Liver (tissue), 3 donors: ENCODE measurements around the gene SYT13.

ENCODE experiments used
- HNF4A ChIP-seq, 2 donors: conservative IDR thresholded peaks; 2 replicates each; pipeline ENCODE4 v1.6.1; 2016; ENCODE audit warnings: antibody characterized with exemption in 2 of 2, mild to moderate bottlenecking in 2 of 2
- RXRA ChIP-seq, 2 donors: IDR thresholded peaks; 2 replicates each; pipeline ENCODE4 v1.6.1; 2017 to 2018; ENCODE audit warnings: antibody characterized with exemption in 2 of 2, mild to moderate bottlenecking in 1 of 2
- TAF1 ChIP-seq: conservative IDR thresholded peaks from 2 replicates; pipeline ENCODE4 v1.6.1; 2016; ENCODE audit warnings: antibody characterized with exemption, mild to moderate bottlenecking
- TF ChIP-seq, protein P1 (sequence below): fragments of 150-350 bp; IDR thresholded peaks from 2 replicates; pipeline ENCODE4 v1.5.1; 2017; ENCODE audit warnings: improper control_type of control experiment, low read depth, low read length; ENCODE audit not compliant: missing input control
- TF ChIP-seq, protein P2 (sequence below): IDR thresholded peaks from 2 replicates; pipeline ENCODE4 v1.6.1; 2016; ENCODE audit warnings: antibody characterized with exemption, mild to moderate bottlenecking
- donor health status: healthy.
- donor health status: healthy.

DNA sequence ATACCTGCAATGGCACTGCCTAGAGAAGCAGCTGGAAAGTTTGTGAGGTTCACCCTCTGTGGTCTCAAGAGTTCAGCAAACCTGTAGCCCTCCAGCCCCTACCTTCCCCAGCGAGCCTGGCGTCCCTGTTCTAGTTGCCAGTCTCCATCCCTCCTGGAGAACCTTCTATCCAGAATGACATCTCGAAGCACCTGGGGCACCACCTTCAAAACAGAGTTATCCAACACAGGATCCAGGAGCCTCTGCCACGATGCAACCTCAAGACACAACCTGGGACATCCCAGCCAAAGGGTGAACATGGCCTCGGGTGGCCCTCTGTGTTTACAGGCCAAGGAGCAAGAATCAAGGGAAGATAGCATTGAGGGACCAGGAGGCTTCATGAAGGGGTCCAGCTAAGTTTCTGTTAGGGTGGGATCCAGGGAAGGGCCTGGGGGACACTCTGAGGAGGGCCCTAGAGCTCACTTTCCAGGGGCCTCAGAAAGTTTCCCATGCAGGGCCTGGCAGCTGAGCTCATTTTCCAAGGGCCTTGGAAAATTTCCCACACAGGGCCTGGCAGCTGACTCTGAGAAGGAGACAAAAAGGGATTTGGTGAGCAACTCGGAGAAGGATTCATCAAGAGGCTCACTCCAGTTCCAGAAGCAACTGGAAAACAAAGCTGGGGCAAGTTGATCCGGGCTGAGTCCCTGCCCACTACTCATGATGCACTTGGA, 36.9 kb upstream of the SYT13 start:
- TF ChIP-seq, protein P1, sequence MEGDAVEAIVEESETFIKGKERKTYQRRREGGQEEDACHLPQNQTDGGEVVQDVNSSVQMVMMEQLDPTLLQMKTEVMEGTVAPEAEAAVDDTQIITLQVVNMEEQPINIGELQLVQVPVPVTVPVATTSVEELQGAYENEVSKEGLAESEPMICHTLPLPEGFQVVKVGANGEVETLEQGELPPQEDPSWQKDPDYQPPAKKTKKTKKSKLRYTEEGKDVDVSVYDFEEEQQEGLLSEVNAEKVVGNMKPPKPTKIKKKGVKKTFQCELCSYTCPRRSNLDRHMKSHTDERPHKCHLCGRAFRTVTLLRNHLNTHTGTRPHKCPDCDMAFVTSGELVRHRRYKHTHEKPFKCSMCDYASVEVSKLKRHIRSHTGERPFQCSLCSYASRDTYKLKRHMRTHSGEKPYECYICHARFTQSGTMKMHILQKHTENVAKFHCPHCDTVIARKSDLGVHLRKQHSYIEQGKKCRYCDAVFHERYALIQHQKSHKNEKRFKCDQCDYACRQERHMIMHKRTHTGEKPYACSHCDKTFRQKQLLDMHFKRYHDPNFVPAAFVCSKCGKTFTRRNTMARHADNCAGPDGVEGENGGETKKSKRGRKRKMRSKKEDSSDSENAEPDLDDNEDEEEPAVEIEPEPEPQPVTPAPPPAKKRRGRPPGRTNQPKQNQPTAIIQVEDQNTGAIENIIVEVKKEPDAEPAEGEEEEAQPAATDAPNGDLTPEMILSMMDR = no peak
- TF ChIP-seq HNF4A (conservative IDR thresholded peaks at IDR 0.05) = no peak
- no peak for TF ChIP-seq RXRA (IDR thresholded peaks at IDR 0.05)
- TF ChIP-seq TAF1 = no peak
- TF ChIP-seq, protein P2, sequence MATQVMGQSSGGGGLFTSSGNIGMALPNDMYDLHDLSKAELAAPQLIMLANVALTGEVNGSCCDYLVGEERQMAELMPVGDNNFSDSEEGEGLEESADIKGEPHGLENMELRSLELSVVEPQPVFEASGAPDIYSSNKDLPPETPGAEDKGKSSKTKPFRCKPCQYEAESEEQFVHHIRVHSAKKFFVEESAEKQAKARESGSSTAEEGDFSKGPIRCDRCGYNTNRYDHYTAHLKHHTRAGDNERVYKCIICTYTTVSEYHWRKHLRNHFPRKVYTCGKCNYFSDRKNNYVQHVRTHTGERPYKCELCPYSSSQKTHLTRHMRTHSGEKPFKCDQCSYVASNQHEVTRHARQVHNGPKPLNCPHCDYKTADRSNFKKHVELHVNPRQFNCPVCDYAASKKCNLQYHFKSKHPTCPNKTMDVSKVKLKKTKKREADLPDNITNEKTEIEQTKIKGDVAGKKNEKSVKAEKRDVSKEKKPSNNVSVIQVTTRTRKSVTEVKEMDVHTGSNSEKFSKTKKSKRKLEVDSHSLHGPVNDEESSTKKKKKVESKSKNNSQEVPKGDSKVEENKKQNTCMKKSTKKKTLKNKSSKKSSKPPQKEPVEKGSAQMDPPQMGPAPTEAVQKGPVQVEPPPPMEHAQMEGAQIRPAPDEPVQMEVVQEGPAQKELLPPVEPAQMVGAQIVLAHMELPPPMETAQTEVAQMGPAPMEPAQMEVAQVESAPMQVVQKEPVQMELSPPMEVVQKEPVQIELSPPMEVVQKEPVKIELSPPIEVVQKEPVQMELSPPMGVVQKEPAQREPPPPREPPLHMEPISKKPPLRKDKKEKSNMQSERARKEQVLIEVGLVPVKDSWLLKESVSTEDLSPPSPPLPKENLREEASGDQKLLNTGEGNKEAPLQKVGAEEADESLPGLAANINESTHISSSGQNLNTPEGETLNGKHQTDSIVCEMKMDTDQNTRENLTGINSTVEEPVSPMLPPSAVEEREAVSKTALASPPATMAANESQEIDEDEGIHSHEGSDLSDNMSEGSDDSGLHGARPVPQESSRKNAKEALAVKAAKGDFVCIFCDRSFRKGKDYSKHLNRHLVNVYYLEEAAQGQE = no peak
